HepG2 (cell line): Measurements from ENCODE around the gene TMEM95. TPM values are rescaled to one million over a fixed set of nuclear protein-coding genes. Genes with fewer than 3 reads are reported as not detected.
A peak's percentile ranks its signal among the peaks of the same experiment; 100 is the strongest.

ENCODE experiments used
- FOXK1 ChIP-seq: sonication (generic); formaldehyde crosslinking; IDR thresholded peaks from 2 replicates; pipeline ENCODE4 v1.4.0; 2020; ENCODE audit warnings: low read depth, missing genetic modification reagents, borderline replicate concordance
- HNF4G ChIP-seq, 2 experiments: sonication (generic) in 1 of 2; formaldehyde crosslinking in 1 of 2; IDR thresholded peaks; 2 replicates each; pipeline versions ENCODE4 v1.4.0 to v1.6.1; 2011 to 2020; ENCODE audit warnings: borderline replicate concordance in 2 of 2, low read depth in 2 of 2, mild to moderate bottlenecking in 2 of 2, low read length in 1 of 2, missing genetic modification reagents in 1 of 2, moderate library complexity in 1 of 2
- IKZF5 ChIP-seq: IDR thresholded peaks from 2 replicates; pipeline ENCODE4 v1.6.1; 2018; ENCODE audit warnings: missing genetic modification reagents, mild to moderate bottlenecking, missing compliant biosample characterization
- KAT8 ChIP-seq: IDR thresholded peaks from 2 replicates; pipeline ENCODE4 v1.6.1; 2016; ENCODE audit warnings: missing genetic modification reagents, missing compliant biosample characterization
- KDM2A ChIP-seq: sonication (generic); formaldehyde crosslinking; IDR thresholded peaks from 2 replicates; pipeline ENCODE4 v1.4.0; 2020; ENCODE audit warnings: low read depth, missing genetic modification reagents, borderline replicate concordance
- KDM5B ChIP-seq: sonication (generic); formaldehyde crosslinking; IDR thresholded peaks from 2 replicates; pipeline ENCODE4 v1.4.0; 2020; ENCODE audit warnings: missing genetic modification reagents, mild to moderate bottlenecking, borderline replicate concordance
- MIXL1 ChIP-seq: IDR thresholded peaks from 2 replicates; pipeline ENCODE4 v1.6.1; 2016
- MXI1 ChIP-seq: IDR thresholded peaks from 3 replicates; pipeline ENCODE4 v1.6.1; 2012; ENCODE audit warnings: low read depth, low read length, inconsistent platforms, borderline replicate concordance
- MYC ChIP-seq: sonication (generic); formaldehyde crosslinking; IDR thresholded peaks from 2 replicates; pipeline ENCODE4 v1.9.0; 2021; ENCODE audit warnings: missing genetic modification reagents, borderline replicate concordance
- NFKBIZ ChIP-seq: IDR thresholded peaks from 2 replicates; pipeline ENCODE4 v1.6.1; 2018; ENCODE audit warnings: missing genetic modification reagents, missing compliant biosample characterization
- SNAPC2 ChIP-seq: sonication (generic); formaldehyde crosslinking; IDR thresholded peaks from 2 replicates; pipeline ENCODE4 v1.8.1; 2022; ENCODE audit warnings: mild to moderate bottlenecking, missing genetic modification reagents
- TOPORS ChIP-seq: sonication (generic); formaldehyde crosslinking; IDR thresholded peaks from 2 replicates; pipeline ENCODE4 v1.8.0; 2023; ENCODE audit warnings: mild to moderate bottlenecking, missing genetic modification reagents
- YEATS2 ChIP-seq: sonication (generic); formaldehyde crosslinking; IDR thresholded peaks from 2 replicates; pipeline ENCODE4 v1.4.0; 2020; ENCODE audit warnings: missing genetic modification reagents, borderline replicate concordance
- ZNF275 ChIP-seq: sonication (generic); formaldehyde crosslinking; IDR thresholded peaks from 2 replicates; pipeline ENCODE4 v1.8.0; 2022; ENCODE audit warnings: missing genetic modification reagents, mild to moderate bottlenecking, inconsistent platforms, borderline replicate concordance
- ZNF317 ChIP-seq: sonication (generic); formaldehyde crosslinking; IDR thresholded peaks from 2 replicates; pipeline ENCODE4 v1.5.0; 2020; ENCODE audit warnings: mild to moderate bottlenecking, missing genetic modification reagents
- ZNF326 ChIP-seq: sonication (generic); formaldehyde crosslinking; IDR thresholded peaks from 2 replicates; pipeline ENCODE4 v1.4.0; 2020; ENCODE audit warnings: missing genetic modification reagents, borderline replicate concordance
- ZNF451 ChIP-seq: sonication (generic); formaldehyde crosslinking; IDR thresholded peaks from 2 replicates; pipeline ENCODE4 v1.5.0; 2020; ENCODE audit warnings: mild to moderate bottlenecking, missing genetic modification reagents
- ZNF546 ChIP-seq: sonication (generic); formaldehyde crosslinking; conservative IDR thresholded peaks from 2 replicates; pipeline ENCODE4 v1.8.1; 2023; ENCODE audit warnings: mild to moderate bottlenecking, missing genetic modification reagents
- ZNF660 ChIP-seq: sonication (generic); formaldehyde crosslinking; IDR thresholded peaks from 2 replicates; pipeline ENCODE4 v1.5.1; 2020; ENCODE audit warnings: mild to moderate bottlenecking, low read depth, missing genetic modification reagents, borderline replicate concordance
- ZNF687 ChIP-seq: sonication (generic); formaldehyde crosslinking; IDR thresholded peaks from 2 replicates; pipeline ENCODE4 v1.5.1; 2020; ENCODE audit warnings: mild to moderate bottlenecking, missing genetic modification reagents, moderate library complexity
- ZNF709 ChIP-seq: sonication (generic); formaldehyde crosslinking; IDR thresholded peaks from 2 replicates; pipeline ENCODE4 v1.5.0; 2020; ENCODE audit warnings: mild to moderate bottlenecking, missing genetic modification reagents
- ZNF792 ChIP-seq: IDR thresholded peaks from 2 replicates; pipeline ENCODE4 v1.6.1; 2016
- polyA plus RNA-seq, 8 experiments: library from polyadenylated mRNA; depleted of rRNA in 3 of 8; stranded (reverse) in 7 of 8; unstranded in 1 of 8; fragments of >200 nt; fragmentation: Illumina TruSeq in 4 of 8; extraction: Trizol in 4 of 8; gene quantifications; 2 replicates each; pipeline versions ENCODE4 v1.2.1 to v1.2.3, GENCODE V29; 2011 to 2016; ENCODE audit warnings: low read depth in 4 of 8, missing spikeins in 1 of 8, mixed read lengths in 1 of 8; ENCODE audit not compliant: insufficient read depth in 1 of 8
- total RNA-seq, 5 experiments: library from RNA; depleted of rRNA; stranded (reverse); fragments of >200 nt; fragmentation: Illumina TruSeq; extraction: Trizol; gene quantifications; 2 replicates each; pipeline ENCODE4 v1.2.3, GENCODE V29; 2016; ENCODE audit warnings: low read depth in 1 of 5

TMEM95 gene
- total and polyA plus RNA-seq, 2 of the 13 experiments (the other 11 are each of a cell fraction or from before 2014, with no cell fraction given): not detected

- TF ChIP-seq ZNF687 (CRISPR knock-in tag): peak; percentile 62
- peak; percentile 54; the same call in 1 of the 2 replicates for TF ChIP-seq MYC
- TF ChIP-seq ZNF326 (CRISPR knock-in tag): no peak
- no peak for TF ChIP-seq ZNF660 (CRISPR knock-in tag)
- 0 out of 2 replicates have a peak, but pooled peaks have one; percentile 38 for TF ChIP-seq KDM2A (CRISPR knock-in tag)
- peak; percentile 39; the same call in 1 of the 2 replicates for TF ChIP-seq HNF4G (IDR thresholded peaks at IDR 0.05; ENCODE audit: borderline replicate concordance, low read depth, low read length)
- TF ChIP-seq HNF4G (CRISPR knock-in tag; IDR thresholded peaks at IDR 0.05; ENCODE audit: borderline replicate concordance, low read depth): no peak; the same call in 1 of the 2 replicates
- peak; percentile 10; the same call in 1 of the 2 replicates for TF ChIP-seq MIXL1 (CRISPR knock-in tag)
- no peak for TF ChIP-seq IKZF5
- TF ChIP-seq ZNF546 (CRISPR knock-in tag): peak; percentile 49; the same call in 1 of the 2 replicates
- TF ChIP-seq ZNF275 (CRISPR knock-in tag): peak; percentile 77
- TF ChIP-seq MXI1: no peak; the same call in 2 of the 3 replicates
- TF ChIP-seq ZNF792 (CRISPR knock-in tag): peak; percentile 42
- 0 out of 2 replicates have a peak, but pooled peaks have one; percentile 27 for TF ChIP-seq YEATS2
- TF ChIP-seq NFKBIZ: no peak
- TF ChIP-seq KDM5B (CRISPR knock-in tag): peak; percentile 37; the same call in 1 of the 2 replicates
- peak; percentile 59; the same call in 1 of the 2 replicates for TF ChIP-seq ZNF451 (CRISPR knock-in tag)
- peak; percentile 51; the same call in 1 of the 2 replicates for TF ChIP-seq ZNF317 (CRISPR knock-in tag)
- TF ChIP-seq TOPORS (CRISPR knock-in tag): peak; percentile 82; the same call in 1 of the 2 replicates
- peak; percentile 41; the same call in 1 of the 2 replicates for TF ChIP-seq ZNF709 (CRISPR knock-in tag)
- TF ChIP-seq SNAPC2 (CRISPR knock-in tag): no peak
- peak; percentile 16; the same call in 1 of the 2 replicates for TF ChIP-seq FOXK1 (CRISPR knock-in tag)
- TF ChIP-seq KAT8 (CRISPR knock-in tag): peak; percentile 33; the same call in 1 of the 2 replicates
These were observed 3.1 kb upstream of the TMEM95 start, which contains the start of gene KCTD11 (continued) for GRCh38 chr17:7351665-7352502.
